Upper lobe of left lung (tissue), 6 donors: ENCODE measurements around the gene G0S2. TPM values are rescaled to one million over a fixed set of nuclear protein-coding genes. Genes with fewer than 3 reads are reported as not detected.

Experiments used
- ATAC-seq, 2 donors: fragments of 200-7000 bp; cut with Tn5 transposase; one replicate each; pipeline ENCODE4 v1.9.1; 2022; ENCODE audit warnings: mild to moderate bottlenecking in 2 of 2, moderate library complexity in 2 of 2; ENCODE audit not compliant: low FRiP score in 2 of 2
- DNase-seq, 2 donors: peaks; one replicate each; pipeline ENCODE4 v3.0.0-alpha.2; 2019 to 2020
- H3K27ac ChIP-seq, 4 donors: fragments of 200-600 bp; sonication (generic); one replicate each; pipeline ENCODE4 v1.5.1; 2016 to 2019
- H3K27me3 ChIP-seq, 4 donors: fragments of 200-600 bp; sonication (generic); one replicate each; pipeline ENCODE4 v1.5.1; 2017 to 2019
- H3K36me3 ChIP-seq, 4 donors: fragments of 200-600 bp; sonication (generic); one replicate each; pipeline ENCODE4 v1.5.1; 2016 to 2019
- H3K4me1 ChIP-seq, 4 donors: fragments of 200-600 bp; sonication (generic); one replicate each; pipeline ENCODE4 v1.5.1; 2018 to 2019
- H3K4me3 ChIP-seq, 4 donors: fragments of 200-600 bp; sonication (generic); one replicate each; pipeline ENCODE4 v1.5.1; 2017 to 2019; ENCODE audit warnings: mild to moderate bottlenecking in 2 of 4, moderate library complexity in 1 of 4
- H3K9me3 ChIP-seq, 4 donors: fragments of 200-600 bp; sonication (generic); one replicate each; pipeline ENCODE4 v1.5.1; 2018 to 2019
- CTCF ChIP-seq, 6 experiments: fragments of 450-650 bp in 4 of 6; fragments of 200-600 bp in 2 of 6; sonication (generic) in 2 of 6; IDR thresholded peaks; one replicate each; pipeline ENCODE4 v1.5.1; 2016 to 2019; ENCODE audit warnings: antibody characterized with exemption in 6 of 6
- EP300 ChIP-seq, 4 donors: sonication (generic); formaldehyde crosslinking; IDR thresholded peaks; one replicate each; pipeline ENCODE4 v1.5.1; 2017; ENCODE audit warnings: antibody characterized with exemption in 4 of 4, control low read depth in 2 of 4
- POLR2A ChIP-seq, 4 donors: fragments of 450-650 bp; IDR thresholded peaks; one replicate each; pipeline ENCODE4 v1.5.1; 2016 to 2017; ENCODE audit warnings: antibody characterized with exemption in 4 of 4, mild to moderate bottlenecking in 2 of 4
- POLR2AphosphoS5 ChIP-seq, 2 donors: sonication (generic); formaldehyde crosslinking; IDR thresholded peaks; one replicate each; pipeline ENCODE4 v1.5.1; 2017; ENCODE audit warnings: antibody characterized with exemption in 2 of 2
- WGBS, 2 donors: methylation state at CpG; one replicate each; pipeline ENCODE4 v1.1.5; 2017 to 2018; 5-methylcytosine and 5-hydroxymethylcytosine counted together
- total RNA-seq, 6 donors: library from RNA; depleted of rRNA in 4 of 6; stranded (reverse); fragments of >200 nt in 4 of 6; gene quantifications; one replicate each; pipeline versions ENCODE4 v1.1.0 to v1.2.1, GENCODE V29; 2016 to 2021
- donor health status: DM: no; HTN: no; CAD: no; lungs with moderate emphysema.
- donor health status: DM: no; HTN: yes; CAD: no; lungs with severe emphysema.

G0S2 gene
- total RNA-seq, 6 donors from 2014 or later = 14.4 to 108 (median 46.0) TPM

GRCh38 chr1:209708297-209708696 lies 33.1 kb downstream of the G0S2 start:
- no peaks in the 10 kb centered on the region for H3K4me1 ChIP-seq
- no peaks in the 10 kb centered on the region for H3K36me3 ChIP-seq
- no peak overlapping the region for H3K27ac ChIP-seq
- no peaks in the 10 kb centered on the region for H3K27me3 ChIP-seq
- no peak for DNase-seq
- no peak for TF ChIP-seq POLR2A (IDR thresholded peaks at IDR 0.05)
- no peak for TF ChIP-seq POLR2AphosphoS5 (IDR thresholded peaks at IDR 0.05)
- TF ChIP-seq EP300 (IDR thresholded peaks at IDR 0.05) = no peak
- WGBS, 2 donors = 57 to 78% methylated on average over 4 of the region's 4 CpGs
- no peaks in the 10 kb centered on the region for H3K9me3 ChIP-seq
- no peak for ATAC-seq
- H3K4me3 ChIP-seq = no peak overlapping the region

GRCh38 chr1:209710093-209710492 lies 34.9 kb downstream of the G0S2 start:
- H3K27ac ChIP-seq = no peak overlapping the region
- no peaks in the 10 kb centered on the region for H3K4me1 ChIP-seq
- 78 to 90% methylated on average over 2 of the region's 2 CpGs for WGBS, 2 donors
- ATAC-seq (no peak), DNase-seq (no peak)
- H3K27me3 ChIP-seq = no peaks in the 10 kb centered on the region
- TF ChIP-seq CTCF (IDR thresholded peaks at IDR 0.05) (no peak), POLR2A (IDR thresholded peaks at IDR 0.05) (no peak), EP300 (IDR thresholded peaks at IDR 0.05) (no peak), POLR2AphosphoS5 (IDR thresholded peaks at IDR 0.05) (no peak)
- H3K9me3 ChIP-seq = no peaks in the 10 kb centered on the region
- no peaks in the 10 kb centered on the region for H3K36me3 ChIP-seq
- H3K4me3 ChIP-seq = no peak overlapping the region

- no peak overlapping the region for H3K4me3 ChIP-seq
- no peaks in the 10 kb centered on the region for H3K9me3 ChIP-seq
- 77 to 90% methylated on average over 3 of the region's 3 CpGs for WGBS, 2 donors
- ATAC-seq (no peak), DNase-seq (no peak)
- H3K4me1 ChIP-seq = no peaks in the 10 kb centered on the region
- no peak overlapping the region for H3K27ac ChIP-seq
- H3K36me3 ChIP-seq = no peaks in the 10 kb centered on the region
- no peak for TF ChIP-seq POLR2AphosphoS5 (IDR thresholded peaks at IDR 0.05)
- TF ChIP-seq CTCF (IDR thresholded peaks at IDR 0.05) = no peak
- TF ChIP-seq EP300 (IDR thresholded peaks at IDR 0.05) = no peak
- no peak for TF ChIP-seq POLR2A (IDR thresholded peaks at IDR 0.05)
- H3K27me3 ChIP-seq = no peaks in the 10 kb centered on the region
Measured at GRCh38 chr1:209710847-209711246, 35.6 kb downstream of the G0S2 start.

- DNase-seq = no peak
- Histone ChIP-seq H3K4me1 (no peaks in the 10 kb centered on the region), H3K36me3 (no peaks in the 10 kb centered on the region), H3K9me3 (no peaks in the 10 kb centered on the region), H3K4me3 (no peak overlapping the region), H3K27me3 (no peaks in the 10 kb centered on the region), H3K27ac (no peak overlapping the region)
- no peak for TF ChIP-seq CTCF (IDR thresholded peaks at IDR 0.05)
- no peak for TF ChIP-seq EP300 (IDR thresholded peaks at IDR 0.05)
- TF ChIP-seq POLR2A (IDR thresholded peaks at IDR 0.05) = no peak
- no peak for TF ChIP-seq POLR2AphosphoS5 (IDR thresholded peaks at IDR 0.05)
- no peak for ATAC-seq
- 79 to 90% methylated on average over 2 of the region's 2 CpGs for WGBS, 2 donors
Measured at GRCh38 chr1:209714338-209714737, 39.1 kb downstream of the G0S2 start.

- Histone ChIP-seq H3K27ac (no peak overlapping the region), H3K27me3 (no peaks in the 10 kb centered on the region), H3K4me3 (no peak overlapping the region), H3K9me3 (no peaks in the 10 kb centered on the region), H3K4me1 (no peaks in the 10 kb centered on the region), H3K36me3 (no peaks in the 10 kb centered on the region)
- DNase-seq (no peak), ATAC-seq (no peak)
- no peak for TF ChIP-seq POLR2A (IDR thresholded peaks at IDR 0.05)
Measured at GRCh38 chr1:209715314-209715713, 40.1 kb downstream of the G0S2 start.

- no peak overlapping the region for H3K27ac ChIP-seq
Measured at GRCh38 chr1:209717818-209718217, 42.6 kb downstream of the G0S2 start.

More at GRCh38 chr1:209717818-209718217, 42.6 kb downstream of the G0S2 start:
- TF ChIP-seq CTCF (IDR thresholded peaks at IDR 0.05) (no peak), EP300 (IDR thresholded peaks at IDR 0.05) (no peak), POLR2A (IDR thresholded peaks at IDR 0.05) (no peak), POLR2AphosphoS5 (IDR thresholded peaks at IDR 0.05) (no peak)
- H3K9me3 ChIP-seq = no peaks in the 10 kb centered on the region
- DNase-seq (no peak), ATAC-seq (no peak)
- WGBS, 2 donors = 76 to 78% methylated on average over 2 of the region's 2 CpGs
- no peaks in the 10 kb centered on the region for H3K27me3 ChIP-seq
- no peaks in the 10 kb centered on the region for H3K4me1 ChIP-seq
- no peak overlapping the region for H3K4me3 ChIP-seq
- no peaks in the 10 kb centered on the region for H3K36me3 ChIP-seq
